ENCODE data around the gene SSBP4.

SSBP4 gene

DNA sequence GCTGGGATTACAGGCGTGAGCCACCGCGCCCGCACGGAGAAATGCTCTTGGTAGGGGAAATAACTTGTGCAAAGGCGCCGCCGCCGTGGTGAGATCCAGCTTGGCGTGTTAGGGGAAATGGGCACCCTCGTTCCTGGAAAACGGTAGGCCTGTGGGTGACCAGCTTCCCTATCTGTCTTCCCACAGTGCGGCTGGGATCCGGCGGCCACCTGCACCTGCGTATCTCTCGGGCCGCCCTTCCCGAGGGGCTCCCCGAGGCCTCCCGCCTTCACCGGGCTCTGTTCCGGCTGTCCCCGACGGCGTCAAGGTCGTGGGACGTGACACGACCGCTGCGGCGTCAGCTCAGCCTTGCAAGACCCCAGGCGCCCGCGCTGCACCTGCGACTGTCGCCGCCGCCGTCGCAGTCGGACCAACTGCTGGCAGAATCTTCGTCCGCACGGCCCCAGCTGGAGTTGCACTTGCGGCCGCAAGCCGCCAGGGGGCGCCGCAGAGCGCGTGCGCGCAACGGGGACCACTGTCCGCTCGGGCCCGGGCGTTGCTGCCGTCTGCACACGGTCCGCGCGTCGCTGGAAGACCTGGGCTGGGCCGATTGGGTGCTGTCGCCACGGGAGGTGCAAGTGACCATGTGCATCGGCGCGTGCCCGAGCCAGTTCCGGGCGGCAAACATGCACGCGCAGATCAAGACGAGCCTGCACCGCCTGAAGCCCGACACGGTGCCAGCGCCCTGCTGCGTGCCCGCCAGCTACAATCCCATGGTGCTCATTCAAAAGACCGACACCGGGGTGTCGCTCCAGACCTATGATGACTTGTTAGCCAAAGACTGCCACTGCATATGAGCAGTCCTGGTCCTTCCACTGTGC is 30.9 kb upstream of the SSBP4 start:
- CTCF ChIA-PET, result interaction anchor here (0.7 to 23.3 kb wide), 40 partner anchors 8 to 456 kb away, joined by 3 to 380 read pairs (median 4); partner anchors contain the start of genes JUND, LRRC25, LSM4 and RAB3A
- TF ChIP-seq, protein P1, sequence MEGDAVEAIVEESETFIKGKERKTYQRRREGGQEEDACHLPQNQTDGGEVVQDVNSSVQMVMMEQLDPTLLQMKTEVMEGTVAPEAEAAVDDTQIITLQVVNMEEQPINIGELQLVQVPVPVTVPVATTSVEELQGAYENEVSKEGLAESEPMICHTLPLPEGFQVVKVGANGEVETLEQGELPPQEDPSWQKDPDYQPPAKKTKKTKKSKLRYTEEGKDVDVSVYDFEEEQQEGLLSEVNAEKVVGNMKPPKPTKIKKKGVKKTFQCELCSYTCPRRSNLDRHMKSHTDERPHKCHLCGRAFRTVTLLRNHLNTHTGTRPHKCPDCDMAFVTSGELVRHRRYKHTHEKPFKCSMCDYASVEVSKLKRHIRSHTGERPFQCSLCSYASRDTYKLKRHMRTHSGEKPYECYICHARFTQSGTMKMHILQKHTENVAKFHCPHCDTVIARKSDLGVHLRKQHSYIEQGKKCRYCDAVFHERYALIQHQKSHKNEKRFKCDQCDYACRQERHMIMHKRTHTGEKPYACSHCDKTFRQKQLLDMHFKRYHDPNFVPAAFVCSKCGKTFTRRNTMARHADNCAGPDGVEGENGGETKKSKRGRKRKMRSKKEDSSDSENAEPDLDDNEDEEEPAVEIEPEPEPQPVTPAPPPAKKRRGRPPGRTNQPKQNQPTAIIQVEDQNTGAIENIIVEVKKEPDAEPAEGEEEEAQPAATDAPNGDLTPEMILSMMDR (IDR thresholded peaks at IDR 0.05; ENCODE audit: control extremely low read depth, extremely low read depth, low read depth, missing control alignments), result peak; percentile 100
- POLR2A ChIA-PET, result interaction anchor here (0.7 to 2.2 kb wide), 3 partner anchors 14 to 107 kb away, joined by 3 to 14 read pairs (median 4); partner anchors contain the start of gene JUND
- peak; percentile 93 for DNase-seq (ENCODE audit: extremely low spot score)

DNA sequence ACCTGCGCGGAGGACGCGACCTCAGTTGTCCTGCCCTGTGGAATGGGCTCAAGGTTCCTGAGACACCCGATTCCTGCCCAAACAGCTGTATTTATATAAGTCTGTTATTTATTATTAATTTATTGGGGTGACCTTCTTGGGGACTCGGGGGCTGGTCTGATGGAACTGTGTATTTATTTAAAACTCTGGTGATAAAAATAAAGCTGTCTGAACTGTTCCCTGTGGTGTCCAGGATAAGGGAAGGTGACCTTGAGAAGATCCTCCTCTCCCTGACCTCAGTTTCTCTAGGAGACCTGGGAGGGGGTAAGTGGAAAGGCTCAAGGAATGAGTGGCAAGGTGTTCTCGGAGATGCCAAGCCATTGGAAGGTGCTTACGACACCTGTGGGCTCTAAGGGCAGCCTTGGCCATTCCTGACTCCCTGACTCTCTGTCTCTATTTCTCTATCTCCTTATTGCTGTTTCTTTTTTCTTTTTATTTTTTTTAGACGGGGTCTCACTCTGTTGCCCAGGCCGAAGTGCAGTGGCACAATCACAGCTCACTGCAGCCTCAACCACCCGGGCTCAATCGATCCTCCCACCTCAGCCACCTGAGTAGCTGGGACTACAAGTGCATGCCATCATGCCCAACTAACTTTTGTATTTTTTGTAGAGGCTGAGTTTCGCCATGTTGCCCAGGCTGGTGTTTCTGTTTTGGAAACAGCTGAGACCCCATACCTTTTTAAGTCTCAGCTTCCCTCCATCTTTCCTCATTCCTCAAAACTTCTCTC is 30.1 kb upstream of the SSBP4 start:
- ChIA-PET CTCF (interaction anchor here (0.8 to 23.3 kb wide), 25 partner anchors 9 to 457 kb away, joined by 3 to 380 read pairs (median 7); partner anchors contain the start of genes JUND, LRRC25, LSM4 and RAB3A), POLR2A (interaction anchor here (1.7 to 2.2 kb wide), 2 partner anchors 13 to 108 kb away, joined by 4 to 14 read pairs; partner anchors contain the start of gene JUND)
- no peak for DNase-seq (ENCODE audit: extremely low spot score)
- TF ChIP-seq, protein P1 (IDR thresholded peaks at IDR 0.05; ENCODE audit: control extremely low read depth, extremely low read depth, low read depth, missing control alignments), result no peak

DNA sequence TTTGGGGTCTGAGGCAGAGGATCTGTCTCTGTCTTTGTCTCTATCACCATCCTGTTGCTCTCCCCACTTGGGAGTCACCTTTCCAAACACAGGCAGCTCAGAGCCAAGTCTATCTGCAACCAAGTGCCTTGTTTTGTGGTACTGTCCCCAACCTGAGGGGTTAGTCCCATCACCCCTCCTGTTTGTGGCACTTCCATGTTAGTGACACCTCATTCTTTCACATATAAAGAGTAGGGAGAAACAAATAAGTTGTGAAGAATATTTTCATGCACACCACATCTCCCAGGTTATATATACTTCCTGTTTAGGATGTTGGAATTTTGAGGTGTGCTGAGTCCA is 29.5 kb upstream of the SSBP4 start:
- TF ChIP-seq, protein P1 (IDR thresholded peaks at IDR 0.05; ENCODE audit: control extremely low read depth, extremely low read depth, low read depth, missing control alignments), result no peak
- DNase-seq (ENCODE audit: extremely low spot score), result no peak
- ChIA-PET CTCF (interaction anchor here (1.1 to 23.3 kb wide), 17 partner anchors 9 to 458 kb away, joined by 3 to 380 read pairs (median 13); partner anchors contain the start of genes JUND, LRRC25, LSM4 and RAB3A), POLR2A (interaction anchor here (2.2 kb wide), 1 partner anchor 108 kb away, joined by 14 read pairs; the partner anchor contains the start of gene JUND)

DNA sequence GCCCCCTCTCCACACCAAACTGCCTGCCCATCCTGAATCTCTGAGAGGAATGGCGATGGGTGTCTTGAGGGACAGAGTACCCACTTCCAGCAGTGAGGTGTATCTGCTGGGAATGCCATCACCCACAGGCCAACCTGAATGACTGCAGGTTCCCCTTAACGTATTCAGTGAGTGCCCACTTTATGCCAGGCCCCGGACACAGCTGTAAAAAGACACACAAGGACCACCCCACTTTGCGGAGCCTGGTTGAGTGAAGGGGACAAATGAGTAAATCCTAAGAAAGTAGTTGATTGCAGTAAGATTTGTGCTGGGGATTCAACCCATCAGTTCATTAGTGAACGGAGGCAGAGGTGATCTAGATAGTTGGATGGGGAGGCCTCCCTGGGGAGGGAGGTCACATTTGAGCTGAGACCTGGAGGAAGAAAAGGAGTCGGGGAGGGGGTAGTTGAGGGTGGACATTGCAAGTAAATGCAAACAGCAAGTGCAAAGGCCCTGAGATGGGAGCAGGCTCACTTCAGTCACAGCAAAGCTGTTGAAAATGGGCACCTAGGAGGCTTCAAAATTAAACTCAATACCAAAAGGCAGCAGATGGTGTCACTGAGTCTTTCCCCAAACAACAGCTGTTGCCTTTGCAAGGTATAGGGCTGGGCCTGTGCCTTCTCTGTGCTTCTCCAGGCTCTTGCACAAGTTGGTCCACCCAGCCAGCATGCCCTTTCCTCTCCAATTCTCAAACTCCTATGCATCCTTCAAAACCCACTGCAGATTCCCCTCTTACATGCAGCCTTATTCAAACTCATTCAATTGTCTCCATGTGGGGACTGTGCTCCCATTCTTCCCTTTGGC is 28.9 kb upstream of the SSBP4 start:
- TF ChIP-seq, protein P1 (IDR thresholded peaks at IDR 0.05; ENCODE audit: control extremely low read depth, extremely low read depth, low read depth, missing control alignments), result no peak
- ChIA-PET POLR2A (interaction anchor here (2.6 kb wide), 1 partner anchor 109 kb away, joined by 14 read pairs; the partner anchor contains the start of gene JUND), CTCF (interaction anchor here (0.7 to 23.3 kb wide), 13 partner anchors 8 to 186 kb away, joined by 3 to 380 read pairs (median 15); partner anchors contain the start of genes JUND, LRRC25, RAB3A and SSBP4)
- DNase-seq (ENCODE audit: extremely low spot score), result no peak

DNA sequence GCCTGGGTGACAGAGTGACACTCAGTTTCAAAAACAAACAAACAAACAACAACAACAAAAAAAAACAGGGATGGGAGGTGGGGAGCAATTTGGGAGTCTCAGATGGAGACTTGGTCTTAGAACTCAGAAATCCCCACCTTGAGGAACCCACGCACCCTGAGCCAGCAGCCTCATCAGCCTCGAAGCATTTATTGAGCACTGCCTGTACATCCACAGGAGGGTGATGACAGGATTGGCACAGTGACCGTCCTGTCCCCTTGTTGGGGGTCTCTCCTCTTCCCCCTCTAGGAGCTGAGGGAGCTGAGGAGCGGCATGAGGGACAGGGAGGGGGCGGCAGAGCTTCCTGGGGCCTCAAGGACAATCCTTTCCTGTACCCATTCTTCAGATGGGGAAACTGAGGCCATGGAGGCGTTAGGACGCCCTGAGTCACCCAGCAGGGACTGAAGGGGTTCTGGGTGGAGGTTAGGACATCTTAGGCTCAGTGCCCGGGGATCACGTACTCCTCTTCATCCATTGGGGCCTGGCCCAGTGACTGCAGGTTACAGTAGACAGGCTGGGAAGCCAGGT is 27.6 kb upstream of the SSBP4 start:
- POLR2A ChIA-PET, result interaction anchor here (2.6 kb wide), 1 partner anchor 111 kb away, joined by 14 read pairs; the partner anchor contains the start of gene JUND
- no peak for DNase-seq (ENCODE audit: extremely low spot score)
- TF ChIP-seq, protein P1 (IDR thresholded peaks at IDR 0.05; ENCODE audit: control extremely low read depth, extremely low read depth, low read depth, missing control alignments), result no peak
- CTCF ChIA-PET, result interaction anchor here (1.0 to 23.3 kb wide), 4 partner anchors 10 to 63 kb away, joined by 3 to 380 read pairs (median 92); partner anchors contain the start of genes LRRC25 and SSBP4

Measured in GM10248 (cell line).